ENCODE data around the gene FAM149A. TPM values are rescaled to one million over a fixed set of nuclear protein-coding genes. Genes with fewer than 3 reads are reported as not detected.

Gene FAM149A
- total RNA-seq, 1 donor from 2014 or later, result 9.8 TPM

- DNase-seq (ENCODE audit: extremely low spot score in 2 of 2), result no peak
These were observed 68.0 kb downstream of the FAM149A start for GRCh38 chr4:186172546-186172945.

GRCh38 chr4:186188107-186188506 lies 83.6 kb downstream of the FAM149A start:
- intact Hi-C loops (cut with DNase I), result no loop called here
- no peak for DNase-seq (ENCODE audit: extremely low spot score in 2 of 2)
- no peaks in the 10 kb centered on the region for H3K36me3 ChIP-seq
- no peak overlapping the region for H3K4me3 ChIP-seq
- peaks cover 20% of the 10 kb centered on the region for H3K4me1 ChIP-seq
- no peak overlapping the region for H3K27ac ChIP-seq
- TF ChIP-seq CTCF (IDR thresholded peaks at IDR 0.05) (no peak), POLR2AphosphoS5 (IDR thresholded peaks at IDR 0.05; ENCODE audit: insufficient read depth in 1 of 2, low read depth in 1 of 2) (no peak), POLR2A (IDR thresholded peaks at IDR 0.05) (no peak)
- no peaks in the 10 kb centered on the region for H3K9me3 ChIP-seq
- H3K27me3 ChIP-seq, result no peaks in the 10 kb centered on the region

More at GRCh38 chr4:186172546-186172945, 68.0 kb downstream of the FAM149A start:
- Histone ChIP-seq H3K27me3 (no peaks in the 10 kb centered on the region), H3K27ac (no peak overlapping the region), H3K36me3 (no peaks in the 10 kb centered on the region), H3K4me1 (no peaks in the 10 kb centered on the region), H3K9me3 (no peaks in the 10 kb centered on the region), H3K4me3 (no peak overlapping the region)
- intact Hi-C loops (cut with DNase I), result no loop called here
- TF ChIP-seq POLR2A (IDR thresholded peaks at IDR 0.05) (no peak), POLR2AphosphoS5 (IDR thresholded peaks at IDR 0.05; ENCODE audit: insufficient read depth in 1 of 2, low read depth in 1 of 2) (no peak), CTCF (IDR thresholded peaks at IDR 0.05) (no peak)

- Histone ChIP-seq H3K36me3 (no peaks in the 10 kb centered on the region), H3K9me3 (no peaks in the 10 kb centered on the region), H3K27ac (peak overlapping the region; percentile 86), H3K4me3 (no peak overlapping the region), H3K27me3 (no peaks in the 10 kb centered on the region), H3K4me1 (peaks cover 35% of the 10 kb centered on the region)
- intact Hi-C loops (cut with DNase I), result no loop called here
- TF ChIP-seq POLR2AphosphoS5 (IDR thresholded peaks at IDR 0.05; ENCODE audit: insufficient read depth in 1 of 2, low read depth in 1 of 2), result no peak
- TF ChIP-seq CTCF (IDR thresholded peaks at IDR 0.05), result no peak
- no peak for TF ChIP-seq POLR2A (IDR thresholded peaks at IDR 0.05)
- DNase-seq (ENCODE audit: extremely low spot score in 2 of 2), result no peak
These were observed 85.2 kb downstream of the FAM149A start for GRCh38 chr4:186189656-186190055.

- TF ChIP-seq CTCF (IDR thresholded peaks at IDR 0.05), result no peak
- TF ChIP-seq POLR2AphosphoS5 (IDR thresholded peaks at IDR 0.05; ENCODE audit: insufficient read depth in 1 of 2, low read depth in 1 of 2), result no peak
- no peak for TF ChIP-seq POLR2A (IDR thresholded peaks at IDR 0.05)
- Histone ChIP-seq H3K9me3 (no peaks in the 10 kb centered on the region), H3K36me3 (peaks cover 0 to 3% of the 10 kb centered on the region in 2 donors), H3K27me3 (no peaks in the 10 kb centered on the region), H3K4me1 (peaks cover 35% of the 10 kb centered on the region), H3K27ac (peak overlapping the region; percentile 86), H3K4me3 (peak overlapping the region; percentile 63 to 95)
- intact Hi-C loops (cut with DNase I), result no loop called here
- no peak for DNase-seq (ENCODE audit: extremely low spot score in 2 of 2)
These were observed 86.2 kb downstream of the FAM149A start for GRCh38 chr4:186190581-186191199.
